Right hindlimb (tissue), 1 donor: Measurements from ENCODE around the gene PRDM15.

ENCODE experiments used
- DNase-seq: peaks from one replicate; pipeline ENCODE4 v3.0.0-alpha.2; 2018

The PRDM15 gene

DNA sequence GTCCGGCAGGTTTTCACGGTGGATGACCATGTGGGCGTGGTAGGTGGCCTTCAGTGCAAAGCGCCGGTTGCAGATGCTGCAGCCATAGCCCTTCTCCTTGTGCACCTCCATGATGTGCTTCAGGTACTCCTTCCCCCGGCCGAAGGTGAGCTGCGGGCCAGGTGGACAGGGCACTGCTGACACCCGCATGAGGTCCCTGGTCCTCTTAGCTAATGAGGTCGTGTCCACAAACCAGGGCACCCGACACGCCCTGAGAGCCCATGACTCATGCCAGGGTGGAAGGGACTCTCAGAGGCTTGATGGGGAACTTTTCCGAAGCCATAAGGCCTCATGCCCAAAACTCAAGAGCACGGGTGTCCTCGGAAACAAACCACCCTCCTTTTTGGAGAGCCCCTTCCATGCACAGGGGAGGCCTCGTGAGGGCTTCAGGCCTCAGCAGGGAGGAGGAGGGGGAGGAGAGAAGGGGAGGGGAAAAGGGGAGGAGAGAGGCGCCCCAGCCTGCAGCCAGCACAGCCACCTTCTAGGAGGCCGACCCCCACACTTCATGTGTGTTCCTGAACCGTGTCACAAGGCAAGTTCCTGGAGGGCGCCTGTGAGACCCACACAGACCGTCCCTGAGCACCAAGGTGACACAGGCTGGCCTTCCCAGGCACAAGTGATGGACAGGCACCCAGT lies 57.9 kb downstream of the PRDM15 start:
- DNase-seq = no peak

- no peak for DNase-seq
Measured at GRCh38 chr21:41820384-41821080, 58.6 kb downstream of the PRDM15 start.

GRCh38 chr21:41819856-41820281 lies 59.3 kb downstream of the PRDM15 start:
- no peak for DNase-seq

- peak; percentile 12 for DNase-seq
Measured at GRCh38 chr21:41819236-41819855, 59.8 kb downstream of the PRDM15 start.

GRCh38 chr21:41817877-41818855 lies 61.0 kb downstream of the PRDM15 start:
- peak; percentile 14 for DNase-seq

GRCh38 chr21:41817228-41817627 lies 61.9 kb downstream of the PRDM15 start:
- DNase-seq = peak; percentile 75

DNA sequence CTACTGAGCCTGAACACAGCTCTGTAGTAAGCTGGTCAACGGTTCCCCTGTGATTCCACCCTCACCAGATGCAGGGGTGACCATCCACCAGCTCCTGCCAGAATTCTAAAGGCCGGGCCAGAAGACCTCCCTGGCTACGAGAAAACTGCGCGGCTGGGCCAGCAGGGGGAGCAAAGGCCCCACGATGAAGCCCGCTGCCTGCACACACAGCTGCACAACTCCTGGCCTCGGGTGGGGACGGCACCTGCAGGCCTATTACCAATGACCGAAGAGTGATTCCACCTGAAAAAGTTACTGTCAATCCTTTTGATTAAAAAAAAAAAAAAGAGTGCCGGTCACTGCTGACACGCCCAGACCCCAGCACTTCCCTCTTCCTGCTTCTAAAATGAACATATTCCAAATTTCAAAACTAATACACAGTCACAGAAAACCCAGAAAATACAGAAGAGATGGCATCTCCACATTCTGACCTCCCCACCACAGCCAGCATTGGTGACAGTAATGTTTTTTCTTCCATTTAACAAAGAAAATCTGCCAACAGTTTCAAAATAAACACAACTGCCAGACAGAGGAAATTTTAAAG lies 62.5 kb downstream of the PRDM15 start:
- DNase-seq = peak; percentile 74

GRCh38 chr21:41815652-41816582 lies 63.2 kb downstream of the PRDM15 start:
- DNase-seq = no peak

DNA sequence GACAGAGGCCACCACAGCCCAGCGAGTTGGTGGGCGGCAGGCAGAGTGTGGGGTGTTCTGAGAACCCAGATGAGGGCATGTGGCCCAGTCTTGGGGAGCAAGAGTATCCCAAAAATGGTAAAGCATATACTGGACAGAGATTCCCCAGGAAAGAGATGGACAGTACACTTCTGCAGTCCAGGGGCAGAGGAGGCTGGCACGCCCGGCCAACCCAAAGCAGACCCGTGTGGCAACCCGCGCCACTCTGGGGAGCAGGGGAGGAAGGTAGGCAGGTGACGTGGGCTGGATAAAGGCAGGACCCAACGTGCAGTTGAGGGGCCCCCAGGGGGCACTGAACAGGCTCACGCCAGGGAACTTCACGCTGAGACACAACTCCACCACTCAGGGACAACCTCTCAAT lies 65.9 kb downstream of the PRDM15 start:
- no peak for DNase-seq

GRCh38 chr21:41812679-41813078 lies 66.5 kb downstream of the PRDM15 start:
- no peak for DNase-seq

DNA sequence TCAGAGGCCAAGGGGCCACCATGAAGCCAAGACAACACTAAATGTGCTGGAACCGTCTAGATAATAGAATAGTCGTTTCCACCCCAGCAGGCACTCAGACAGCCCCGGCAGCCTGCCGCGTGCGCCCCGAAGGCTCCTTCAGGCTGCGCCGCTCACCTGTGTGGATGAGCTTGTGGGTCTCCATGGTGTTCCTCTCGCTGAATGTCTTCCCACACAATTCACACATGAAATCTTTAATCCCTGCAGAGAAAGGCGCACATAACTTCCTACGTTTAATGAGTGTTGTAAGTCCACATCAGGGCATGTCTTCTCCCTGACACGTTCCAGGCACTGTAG lies 68.6 kb downstream of the PRDM15 start:
- no peak for DNase-seq

GRCh38 chr21:41809891-41810596 lies 69.1 kb downstream of the PRDM15 start:
- DNase-seq = no peak

DNA sequence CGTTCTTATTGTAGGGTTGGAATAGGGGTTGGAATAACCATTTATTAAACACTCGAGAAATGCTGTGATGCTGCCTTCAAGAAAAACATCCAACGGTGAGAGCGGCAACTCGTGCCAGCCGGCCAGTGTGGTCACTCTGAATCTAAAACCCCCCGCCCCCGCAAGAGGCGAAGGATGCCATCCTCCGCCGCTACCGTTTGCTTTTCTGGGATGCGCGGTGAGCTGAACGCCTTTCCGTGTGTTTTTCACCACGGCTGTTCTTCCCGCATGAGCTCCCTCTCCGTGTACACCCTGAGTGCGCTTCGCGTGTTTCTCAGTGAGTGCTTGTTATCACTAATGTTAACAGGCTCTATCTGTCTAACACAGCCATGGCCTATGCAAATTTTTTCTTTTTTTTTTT lies 70.3 kb downstream of the PRDM15 start:
- no peak for DNase-seq

- no peak for DNase-seq
Measured at GRCh38 chr21:41808094-41808493, 71.0 kb downstream of the PRDM15 start.

GRCh38 chr21:41806773-41807172 lies 72.4 kb downstream of the PRDM15 start:
- DNase-seq = no peak

DNA sequence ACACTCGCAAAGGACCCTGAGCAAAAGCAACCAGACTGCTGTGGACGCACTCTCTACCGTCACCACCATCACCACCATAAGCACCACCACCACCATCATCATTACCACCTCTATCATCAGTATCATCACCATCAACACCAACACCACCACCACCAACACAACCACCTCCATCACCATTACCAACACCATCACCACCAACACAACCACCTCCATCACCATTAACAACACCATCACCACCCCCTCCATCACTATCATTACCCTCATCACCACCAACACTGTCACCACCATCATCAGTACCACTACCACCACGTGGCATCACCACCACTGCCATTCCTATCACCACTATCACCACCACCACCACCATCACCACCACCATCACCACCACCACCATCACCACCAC lies 73.5 kb downstream of the PRDM15 start:
- no peak for DNase-seq

DNA sequence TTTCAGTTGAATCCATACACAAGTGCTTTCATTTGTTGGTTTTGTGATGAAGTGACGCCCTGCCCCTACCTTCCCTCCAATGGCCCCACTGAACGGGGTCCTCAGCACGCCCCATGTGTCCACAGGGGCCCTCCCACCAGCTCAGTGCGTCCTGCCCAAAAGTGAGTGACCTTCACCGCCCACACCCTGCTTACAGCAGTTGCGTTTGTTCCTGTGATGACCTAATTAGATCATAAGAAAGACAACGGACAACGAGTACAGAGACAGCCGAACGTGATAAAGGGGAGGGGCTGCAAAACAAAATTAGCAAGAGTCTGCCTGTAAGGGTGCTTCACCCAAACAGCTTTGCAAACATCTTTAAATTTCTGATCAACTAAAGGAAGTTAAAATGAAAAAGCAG lies 74.1 kb downstream of the PRDM15 start:
- no peak for DNase-seq

DNA sequence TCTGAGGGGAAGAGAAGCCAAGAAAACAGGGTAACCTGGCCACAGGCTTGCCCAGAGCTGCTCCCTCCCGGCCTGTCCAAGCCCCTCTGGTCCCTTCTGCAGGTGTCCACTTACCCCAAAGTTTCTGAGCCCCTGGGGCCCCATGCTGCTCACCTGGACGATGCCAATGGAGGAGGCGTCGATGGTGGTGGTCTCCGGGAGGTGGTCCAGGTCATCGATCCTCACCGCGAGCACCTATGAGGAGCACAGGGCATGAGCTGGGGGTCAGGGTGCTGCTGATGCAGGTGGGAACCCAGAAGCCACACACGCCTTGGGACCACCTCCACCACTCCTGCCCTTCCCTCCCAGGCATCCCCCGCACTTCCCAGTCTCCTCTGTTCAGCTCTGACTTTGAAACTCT lies 74.8 kb downstream of the PRDM15 start:
- no peak for DNase-seq

DNA sequence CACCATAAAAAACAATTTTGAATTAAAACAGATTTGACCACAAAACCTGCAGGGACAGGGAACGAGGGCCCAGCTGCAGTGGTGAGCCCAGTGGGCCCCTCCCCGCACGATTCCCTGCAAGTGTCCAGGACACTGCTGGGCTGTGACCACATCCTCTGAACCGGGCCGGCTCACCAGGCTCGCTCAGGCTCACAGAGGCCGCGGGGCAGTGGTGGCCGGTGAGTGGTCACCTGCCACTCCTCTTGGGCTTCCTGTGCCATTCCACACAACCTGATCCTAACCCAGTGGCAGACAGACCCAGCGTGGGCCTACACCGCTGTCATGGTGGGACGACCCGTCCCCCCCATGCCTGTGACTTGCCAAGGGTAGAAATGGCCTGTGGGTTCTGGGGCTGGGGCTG lies 75.8 kb downstream of the PRDM15 start:
- DNase-seq = no peak

- DNase-seq = peak; percentile 65
Measured at GRCh38 chr21:41802684-41803083, 76.5 kb downstream of the PRDM15 start.

DNA sequence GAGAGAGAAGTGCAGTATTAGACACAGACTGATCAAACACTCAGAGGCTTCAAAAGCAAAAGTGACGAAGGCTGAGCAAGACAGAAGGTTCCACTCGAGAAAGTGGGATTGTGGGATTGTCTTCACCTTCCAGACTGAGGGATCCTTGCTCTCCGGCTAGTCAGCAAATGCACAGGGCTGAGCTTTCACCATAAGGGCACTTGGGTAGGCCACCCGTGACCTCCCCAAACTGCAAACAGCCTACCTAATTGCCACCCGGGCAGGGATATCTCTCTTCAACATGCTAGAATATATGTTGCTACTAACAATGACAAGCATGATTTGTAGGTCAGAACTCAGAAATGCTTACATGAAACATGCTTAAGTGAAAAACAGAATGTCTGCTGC lies 77.0 kb downstream of the PRDM15 start:
- no peak for DNase-seq
